NOMO-1 treated with dmso at 0.1 percent for 144 hours (cell line): Measurements from ENCODE around the gene CSGALNACT2.
"Not testable (repeated sequence)": the region's sequence is repeated elsewhere in the genome, so short reads cannot be mapped to it uniquely, and the experiment has no call there.

Source experiments
- DNase-seq: peaks from one replicate; lab custom pipeline; 2025; ENCODE audit not compliant: unreplicated experiment; lab: John Stamatoyannopoulos, UW

Gene CSGALNACT2

DNA sequence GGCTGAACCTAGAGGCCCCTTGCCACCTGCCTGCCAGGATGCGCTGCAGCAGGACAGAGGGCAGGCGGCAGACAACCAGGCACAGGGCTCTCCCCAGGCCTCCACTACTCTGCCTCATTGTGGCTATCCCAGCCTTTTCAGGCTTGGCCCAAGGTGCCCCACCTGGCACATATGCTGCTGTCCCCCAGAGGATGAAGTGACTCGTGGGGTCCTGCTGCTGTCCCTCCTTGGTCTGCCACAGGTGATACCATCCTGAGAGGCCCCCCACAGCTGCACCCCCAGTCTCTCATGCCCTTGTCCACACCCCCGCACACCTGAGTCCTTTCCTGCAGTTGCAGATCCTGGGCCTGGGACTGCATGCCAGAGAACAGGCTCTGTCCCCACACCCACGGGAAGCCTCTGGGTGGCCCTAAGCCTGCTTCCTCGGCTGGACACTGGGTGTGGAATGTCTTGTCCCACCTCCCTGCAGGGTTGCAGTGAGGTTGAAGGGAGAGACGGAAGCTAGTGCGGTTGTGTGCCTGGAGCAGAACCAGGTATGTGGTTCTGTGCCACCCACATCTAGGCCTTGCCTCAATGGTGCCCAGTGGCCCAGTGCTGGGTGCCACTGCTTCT lies 73.3 kb downstream of the CSGALNACT2 start:
- DNase-seq = no peak

DNA sequence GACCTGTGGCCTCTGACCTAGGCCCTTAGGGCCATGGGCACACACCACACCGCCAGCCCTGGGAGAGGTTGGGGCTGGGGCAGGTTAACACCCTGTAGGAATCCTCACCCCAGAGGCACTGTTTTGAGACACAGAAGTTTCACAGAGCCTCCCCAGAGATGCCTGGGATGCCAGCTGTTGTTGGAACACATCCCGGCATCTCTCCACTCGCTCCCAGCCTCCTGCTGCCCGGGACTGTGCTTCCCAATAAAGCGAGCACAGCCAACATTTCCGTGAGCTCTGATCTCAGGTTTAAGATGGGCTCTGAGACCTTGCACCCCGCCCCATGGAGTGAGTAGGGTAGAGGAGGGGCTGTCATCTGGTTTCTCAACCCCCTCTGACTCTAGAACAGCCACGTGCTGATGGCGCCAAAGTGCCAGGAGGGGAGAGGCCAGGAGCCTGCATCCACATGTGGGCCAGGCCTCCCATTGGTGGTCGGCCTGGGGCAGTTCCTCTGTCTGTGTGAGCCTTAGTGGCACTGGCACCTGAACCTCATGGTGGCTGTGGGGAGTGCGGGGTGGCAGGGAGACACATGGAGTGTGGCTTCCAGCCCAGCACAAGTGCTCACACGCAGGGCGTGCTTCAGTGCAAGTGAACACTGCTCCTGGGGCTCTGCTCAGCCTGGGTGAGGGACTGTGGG lies 73.9 kb downstream of the CSGALNACT2 start:
- no peak for DNase-seq

DNA sequence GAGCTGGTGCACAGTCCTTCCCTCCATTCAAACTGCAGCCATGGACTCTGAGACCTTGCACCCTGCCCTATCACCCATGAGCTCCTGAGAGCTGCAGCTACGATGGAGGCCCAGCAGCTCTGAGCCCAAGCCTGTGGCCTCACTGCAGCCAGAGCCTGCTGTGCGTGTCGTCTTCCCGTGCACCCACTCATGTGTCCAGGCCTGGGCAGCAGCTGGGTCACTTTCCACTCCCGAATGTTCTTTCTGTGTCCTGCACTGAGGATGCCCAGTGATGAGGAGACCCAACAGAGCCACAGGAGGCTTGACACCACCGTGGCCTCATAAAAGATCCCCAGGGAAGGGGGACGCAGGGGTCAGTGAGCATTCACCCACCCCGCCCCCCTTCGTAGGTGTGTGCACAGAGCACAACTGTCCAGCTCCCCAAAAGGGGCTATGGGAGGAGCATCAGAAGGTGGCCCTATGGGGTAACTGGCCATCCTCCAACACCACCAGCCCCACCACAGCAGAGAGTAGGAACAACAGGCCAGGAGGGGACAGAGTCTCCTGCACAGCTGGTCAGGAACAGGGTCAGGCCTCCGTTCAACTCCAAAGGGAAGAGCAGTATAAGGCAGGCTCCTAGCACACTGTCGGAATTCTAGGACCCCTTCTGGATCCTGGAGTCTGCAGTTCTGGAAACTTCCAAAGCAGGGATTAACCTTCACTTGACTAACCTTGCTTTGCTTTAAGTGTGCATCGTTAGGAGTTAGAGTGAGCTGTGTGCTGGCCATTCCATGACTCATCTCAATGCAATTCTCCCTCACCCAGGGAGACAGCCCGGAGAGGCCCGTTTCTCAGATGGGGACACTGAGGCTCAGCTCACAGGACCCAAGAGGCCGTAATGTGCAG lies 76.1 kb downstream of the CSGALNACT2 start:
- DNase-seq = no peak

DNA sequence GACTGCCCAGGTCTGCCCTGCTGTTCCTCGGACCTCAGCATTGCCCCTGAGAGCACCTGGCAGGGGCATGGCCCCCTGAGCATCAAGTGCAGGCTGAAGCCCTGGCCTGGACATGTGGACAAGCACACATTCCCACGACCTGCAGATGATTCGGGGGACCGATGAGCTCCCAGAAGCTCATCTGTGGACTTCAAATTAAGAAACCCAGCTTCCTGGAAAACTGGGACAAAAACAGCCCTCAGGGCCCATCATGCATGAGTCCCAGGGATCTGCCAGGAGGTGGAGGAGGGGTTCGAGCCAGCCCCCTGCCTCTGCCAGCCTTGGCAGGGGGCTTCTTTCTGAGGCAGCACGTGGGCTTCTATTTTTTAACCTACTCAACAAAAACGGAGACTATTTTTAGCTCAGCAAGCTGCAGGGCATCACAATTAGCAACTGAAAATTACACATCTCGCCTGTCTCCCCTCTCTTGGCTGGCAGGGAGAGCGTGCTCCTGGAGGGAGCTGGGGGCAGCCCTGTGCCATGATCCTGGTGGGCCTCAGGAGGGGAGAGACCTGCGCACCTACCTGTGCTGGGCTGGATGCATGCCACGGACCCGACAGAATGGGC lies 76.8 kb downstream of the CSGALNACT2 start:
- no peak for DNase-seq

DNA sequence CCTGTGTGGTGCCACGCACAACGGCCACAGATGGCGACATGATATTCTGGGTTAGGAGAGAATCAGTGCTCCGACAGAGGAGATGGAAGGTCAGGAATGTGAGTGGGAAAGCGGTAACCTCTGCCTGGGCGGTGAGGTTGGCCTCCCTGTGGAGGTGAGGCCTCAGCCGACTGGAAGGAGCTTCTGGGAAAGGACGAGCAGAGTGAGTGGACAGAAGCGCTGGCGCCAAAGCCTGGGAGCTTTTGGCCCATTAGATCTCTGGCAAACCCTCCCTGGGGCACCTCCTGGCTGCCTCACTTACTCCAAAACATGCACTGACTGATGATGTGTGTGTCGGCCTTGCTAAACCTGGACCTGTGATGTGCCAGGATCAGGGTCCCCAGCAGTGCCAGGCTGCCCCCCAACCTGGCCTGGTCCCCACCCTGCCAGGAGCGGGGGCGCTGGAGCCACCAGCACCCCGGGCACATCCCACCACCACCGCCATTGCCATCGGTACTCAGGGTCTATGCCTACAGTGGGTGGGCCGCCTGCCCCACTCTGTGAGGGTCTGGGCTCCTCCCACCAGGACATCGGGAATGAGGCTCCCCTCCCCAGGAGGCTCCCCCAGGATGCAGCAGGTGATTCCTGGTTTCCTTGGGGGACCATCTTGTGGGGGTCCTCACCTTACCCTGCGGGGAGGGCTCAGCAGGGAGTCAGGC lies 77.7 kb downstream of the CSGALNACT2 start:
- DNase-seq = no peak

DNA sequence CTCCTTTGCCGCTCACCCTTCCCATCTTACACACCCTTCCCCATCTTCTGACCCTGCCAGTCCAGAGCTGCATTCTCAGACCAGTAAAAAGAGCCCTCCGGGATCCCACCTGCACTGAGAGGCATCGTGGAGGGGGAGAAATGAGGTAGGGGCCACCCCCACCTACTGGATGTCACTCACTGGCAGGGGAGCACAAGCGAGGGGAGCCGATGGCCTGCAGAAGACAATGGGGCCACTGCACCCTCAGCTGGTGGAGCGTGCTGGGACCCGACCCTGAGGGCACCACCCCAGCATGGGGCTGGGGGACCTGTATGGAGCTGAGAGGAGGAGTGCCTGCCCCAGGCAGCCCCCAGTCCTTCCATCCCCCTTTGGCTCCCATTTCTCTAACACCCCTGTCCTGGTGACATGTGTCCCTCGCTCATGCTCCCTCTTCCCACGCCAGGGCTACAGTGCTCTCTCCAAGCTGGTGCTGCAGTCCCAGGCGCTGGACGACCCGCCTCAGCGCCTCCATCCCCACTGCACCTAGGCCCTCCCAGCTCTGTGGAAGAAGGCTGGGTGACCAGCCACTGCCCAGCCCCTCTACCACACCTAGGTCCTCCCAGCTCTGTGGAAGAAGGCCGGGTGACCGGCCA lies 78.8 kb downstream of the CSGALNACT2 start:
- DNase-seq = no peak

DNA sequence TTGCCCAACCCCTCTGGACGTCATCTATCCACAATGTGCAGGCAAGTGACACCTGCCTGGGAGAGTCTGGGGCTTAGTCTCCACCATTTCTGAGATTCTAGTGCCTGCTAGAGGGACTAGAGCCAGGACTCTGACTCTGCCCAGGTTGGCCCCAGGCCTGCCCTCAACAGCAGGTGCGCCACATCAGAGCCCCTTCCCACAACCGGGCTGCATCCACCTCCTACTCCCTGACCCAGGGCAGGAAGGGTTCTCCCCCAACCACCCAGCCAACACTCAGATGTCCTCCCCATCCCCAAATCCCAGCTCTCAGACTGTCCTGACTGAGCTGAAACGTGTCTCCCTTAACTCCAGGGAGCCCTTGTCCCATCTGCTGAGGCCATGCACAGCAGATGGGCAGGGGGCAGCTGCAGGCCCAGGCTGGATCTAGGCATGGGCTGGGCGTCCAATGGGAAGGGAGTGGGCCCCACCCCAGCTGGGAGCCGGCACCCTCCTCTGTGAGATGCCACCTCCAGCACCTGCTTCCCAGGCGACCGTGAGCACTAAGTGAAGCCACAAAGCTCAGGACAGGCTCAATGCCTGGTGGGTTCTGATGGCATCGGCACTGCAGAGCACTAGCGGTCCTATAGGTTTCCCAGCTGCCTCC lies 79.4 kb downstream of the CSGALNACT2 start:
- DNase-seq = no peak

DNA sequence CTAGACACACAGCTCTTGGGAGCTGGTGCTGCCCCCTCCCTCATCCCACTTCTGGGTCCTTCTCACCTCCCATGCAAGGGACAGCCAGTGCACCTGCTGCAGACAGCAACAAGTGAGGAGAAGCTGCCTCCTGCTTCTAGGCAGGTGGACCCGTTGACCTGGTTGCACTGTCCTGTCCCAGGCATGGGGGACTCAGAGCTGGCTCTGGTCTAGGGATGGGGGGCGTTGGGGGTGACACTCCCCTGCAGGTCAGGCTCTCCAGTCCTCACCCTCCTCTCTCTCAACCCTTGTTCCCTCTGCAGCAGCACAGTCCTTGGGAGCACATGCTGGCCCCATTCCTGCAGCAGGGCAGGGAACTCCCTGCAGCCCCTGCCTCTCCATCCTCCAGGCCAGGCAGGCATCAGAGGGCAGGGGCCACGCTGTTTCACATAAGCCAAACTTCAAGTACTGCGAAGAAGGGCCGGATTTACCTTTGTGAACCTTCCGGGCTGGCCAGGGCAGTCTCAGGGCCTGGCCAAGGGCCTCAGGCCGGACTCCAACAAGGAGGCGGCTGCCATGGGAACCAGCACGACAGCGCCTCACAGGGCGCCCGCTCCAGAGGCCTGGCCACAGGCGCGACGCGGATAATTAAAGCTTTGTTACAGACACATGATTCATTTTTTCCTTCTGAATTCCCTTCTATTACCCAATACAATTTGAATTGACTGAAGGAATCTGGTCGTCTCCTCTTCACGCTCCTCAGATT lies 80.1 kb downstream of the CSGALNACT2 start:
- no peak for DNase-seq

DNA sequence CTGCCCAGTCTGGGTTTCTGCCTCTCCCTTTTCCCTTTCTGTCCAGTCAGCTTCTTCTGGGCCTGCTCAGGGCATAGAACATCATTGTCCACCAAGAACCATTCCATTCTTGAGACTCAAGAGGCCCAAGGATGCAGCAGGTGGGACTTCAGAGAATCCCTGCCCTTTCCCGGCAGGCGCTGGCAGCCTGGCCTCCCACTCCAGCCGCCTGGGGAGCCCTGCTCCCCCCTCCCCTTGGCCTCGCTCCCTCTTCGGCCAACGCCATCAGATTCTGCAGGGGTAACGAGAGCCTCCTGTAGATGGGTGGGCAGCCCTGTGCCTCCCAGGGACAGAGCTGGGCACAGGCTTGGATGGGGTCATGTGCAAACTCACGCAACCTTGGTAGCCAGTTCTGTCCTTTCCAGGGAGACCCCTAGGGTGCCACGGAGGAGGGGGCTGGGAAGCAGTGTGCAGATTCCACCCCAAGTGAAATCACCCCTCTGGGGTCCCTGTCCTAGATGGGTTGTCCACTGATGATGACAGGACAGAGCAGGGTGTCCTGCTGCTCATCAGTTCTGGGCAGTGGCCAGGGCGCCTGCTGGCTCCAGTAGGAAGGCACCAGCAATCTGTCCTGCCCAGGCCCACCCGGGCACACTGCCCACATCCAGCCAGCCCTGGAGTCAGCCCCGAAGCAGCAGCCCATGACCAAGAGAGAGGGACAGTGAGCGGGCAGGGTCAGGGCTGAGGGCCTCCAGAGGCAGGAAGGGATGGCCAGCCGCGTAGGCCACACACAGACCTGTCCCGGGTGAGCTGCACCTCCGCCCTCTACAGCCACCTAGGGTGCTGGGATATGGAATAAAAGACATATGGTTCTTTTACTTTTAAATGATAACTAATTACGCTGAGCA lies 80.9 kb downstream of the CSGALNACT2 start:
- no peak for DNase-seq

DNA sequence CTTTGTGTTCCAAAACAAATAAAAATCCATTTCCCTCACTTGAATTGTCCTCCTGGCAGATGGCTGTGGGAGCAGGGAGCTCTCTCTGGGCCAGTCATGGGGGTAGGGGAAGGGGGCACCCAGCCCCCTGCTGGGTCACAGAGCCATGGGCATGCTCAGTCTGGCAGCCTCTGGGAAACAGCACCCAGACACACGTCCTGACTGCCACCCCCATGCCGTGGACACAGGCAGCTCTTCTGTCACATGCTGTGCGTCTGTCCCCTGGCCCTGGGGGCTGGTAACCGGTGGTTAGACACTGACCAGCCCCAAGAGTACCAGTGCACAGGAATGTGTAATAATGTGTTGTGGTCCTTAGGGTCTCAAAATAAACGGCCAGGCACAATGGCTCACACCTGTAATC lies 81.6 kb downstream of the CSGALNACT2 start:
- DNase-seq = no peak

DNA sequence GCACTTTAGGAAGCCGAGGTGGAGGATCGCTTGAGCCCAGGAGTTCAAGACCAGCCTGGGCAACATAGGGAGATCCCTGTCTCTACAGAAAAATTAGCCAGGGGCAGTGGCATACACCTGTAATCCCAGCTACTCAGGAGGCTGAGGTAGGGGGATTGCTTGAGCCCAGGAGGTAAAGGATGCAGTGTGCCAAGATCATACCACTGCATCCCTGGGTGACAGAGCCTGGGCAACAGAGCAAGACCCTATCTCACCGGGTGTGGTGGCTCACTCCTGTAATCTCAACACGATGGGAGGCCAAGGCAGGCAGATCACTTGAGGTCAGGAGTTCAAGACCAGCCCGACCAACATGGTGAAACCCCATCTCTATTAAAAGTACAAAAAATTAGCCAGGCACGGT lies 82.0 kb downstream of the CSGALNACT2 start:
- DNase-seq = not testable (repeated sequence)

DNA sequence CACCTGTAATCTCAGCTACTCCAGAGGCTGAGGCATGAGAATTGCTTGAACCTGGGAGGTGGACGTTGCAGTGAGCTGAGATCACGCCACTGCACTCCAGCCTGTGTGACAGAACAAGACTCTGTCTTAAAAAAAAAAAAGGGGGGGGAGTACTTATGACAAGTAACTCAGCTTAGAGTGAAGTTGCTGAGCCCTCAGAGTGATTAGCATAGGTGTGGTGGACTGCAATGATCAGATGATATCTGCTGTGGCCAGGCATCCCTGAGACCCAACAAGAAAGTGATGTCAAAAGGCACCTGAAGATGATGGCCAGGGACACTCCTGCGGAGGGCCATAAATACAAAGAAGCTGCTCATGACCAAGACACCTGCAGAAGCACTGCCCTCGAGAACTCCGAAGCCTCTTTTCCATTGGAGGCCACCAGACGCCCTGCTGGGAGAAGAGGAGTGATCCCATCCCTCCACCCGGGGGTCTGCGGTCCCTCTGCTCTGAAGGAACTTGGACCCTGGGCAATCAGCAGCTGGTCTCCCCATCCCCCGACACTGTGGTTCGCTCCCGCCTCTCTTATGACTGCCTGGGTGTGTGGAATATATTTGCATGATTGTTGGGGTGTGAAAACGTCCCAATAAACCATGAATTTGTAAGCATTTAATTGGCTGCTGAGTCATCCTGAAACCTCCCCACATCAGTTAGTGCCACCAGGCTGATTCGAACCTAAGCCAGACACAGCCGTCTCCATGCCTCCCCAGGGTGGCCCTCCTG lies 82.6 kb downstream of the CSGALNACT2 start:
- no peak for DNase-seq

DNA sequence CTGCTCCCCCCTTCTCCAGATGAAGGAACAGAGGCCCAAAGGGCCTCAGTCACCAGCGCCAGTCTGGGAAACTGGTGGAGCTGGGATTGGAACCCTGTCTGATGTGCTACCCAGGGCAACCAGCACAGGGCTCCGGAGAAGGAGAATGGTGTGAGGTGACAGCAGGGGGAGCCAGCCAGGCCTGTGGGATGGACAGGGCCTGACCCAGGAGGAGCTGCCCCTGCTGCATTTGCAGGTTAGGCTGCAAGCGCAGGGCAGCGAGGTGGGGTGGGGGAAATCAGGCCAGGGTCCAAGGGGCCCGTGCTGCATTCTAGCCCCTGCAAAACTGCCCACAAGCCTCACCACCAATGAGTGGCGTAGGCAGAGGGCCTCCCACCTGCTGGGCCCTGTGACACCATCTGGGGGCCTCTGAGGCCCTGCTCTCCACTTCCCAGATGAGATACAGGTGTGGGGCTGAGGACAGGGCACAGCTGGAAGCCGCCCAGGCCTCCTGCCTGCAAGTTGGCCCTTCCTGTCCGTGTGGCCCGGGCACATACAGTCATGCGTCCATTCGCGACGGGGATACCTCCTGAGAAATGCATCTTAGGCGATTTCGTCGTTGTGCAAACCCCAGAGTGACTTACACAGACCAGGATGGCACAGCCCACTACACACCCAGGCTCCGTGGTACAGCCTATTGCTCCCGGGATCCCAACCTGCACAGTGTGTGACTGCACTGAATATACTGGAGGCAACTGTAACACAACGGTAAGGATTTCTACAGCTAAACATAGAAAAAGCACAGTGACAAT lies 83.4 kb downstream of the CSGALNACT2 start:
- DNase-seq = no peak

DNA sequence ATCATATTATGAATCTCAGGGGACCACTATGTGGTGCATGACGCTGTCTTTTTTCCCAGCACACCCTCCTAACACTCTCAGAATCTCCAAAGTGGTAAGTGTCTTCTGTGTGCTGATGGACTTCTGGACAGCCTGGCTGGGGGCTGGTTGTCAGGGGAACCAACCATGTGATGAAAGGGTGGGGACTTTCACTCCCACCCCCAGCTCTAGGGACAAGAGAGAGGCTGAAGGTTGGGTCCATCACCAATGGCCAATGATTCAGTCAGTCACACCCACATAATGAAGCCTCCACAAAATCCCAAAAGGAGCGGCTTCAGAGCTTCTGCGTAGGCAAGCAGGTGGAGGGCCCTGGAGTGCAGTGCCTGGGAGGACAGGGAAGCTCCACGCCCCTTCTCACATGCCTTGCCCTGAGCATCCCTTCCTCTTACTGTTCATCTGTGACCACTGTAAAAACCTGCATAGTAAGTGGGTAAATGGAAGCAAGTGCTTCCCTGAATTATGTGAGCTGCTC lies 84.0 kb downstream of the CSGALNACT2 start:
- no peak for DNase-seq

DNA sequence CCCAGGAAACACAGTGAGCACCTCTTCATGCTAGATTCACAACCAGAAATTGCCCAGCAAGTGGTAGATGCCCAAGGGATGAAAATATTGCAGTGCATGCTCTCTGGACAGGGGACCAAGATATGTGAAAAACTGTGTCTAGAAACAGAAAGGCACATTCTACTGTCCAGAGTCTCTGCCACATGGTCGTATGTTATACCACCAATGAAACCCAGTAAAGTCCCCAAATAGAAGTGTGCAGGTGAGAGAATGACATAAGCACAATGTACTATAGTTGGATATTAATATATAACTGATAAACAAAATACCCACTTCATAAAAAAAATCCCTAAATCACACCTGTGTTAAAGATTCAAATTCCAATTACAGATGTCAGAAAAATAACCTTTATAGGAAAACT lies 84.8 kb downstream of the CSGALNACT2 start:
- no peak for DNase-seq

DNA sequence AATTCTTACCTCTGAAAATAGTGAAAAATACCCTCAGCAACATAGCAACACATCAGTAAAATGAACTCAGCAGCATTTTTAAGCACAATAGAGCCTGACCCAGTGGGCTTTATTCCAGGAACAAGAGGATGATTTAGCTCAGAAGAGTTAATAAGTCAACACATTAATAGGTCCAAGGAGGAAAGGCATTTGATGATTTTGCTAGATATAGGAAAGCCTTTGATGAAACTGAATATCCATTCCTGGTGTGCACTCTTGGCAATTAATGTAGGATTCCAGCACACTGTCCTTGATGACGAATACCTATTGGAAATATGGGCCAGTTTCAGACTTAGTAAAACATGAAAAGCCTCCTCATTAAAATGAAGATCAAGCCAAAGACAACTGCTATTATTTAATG lies 86.1 kb downstream of the CSGALNACT2 start:
- DNase-seq = no peak
